Neuron (in vitro differentiated cells): ENCODE data around the gene RBMS3.

Experiments
- H2AFZ ChIP-seq: one replicate; pipeline ENCODE4 v1.6.1; 2013; ENCODE audit warnings: low read depth, mild to moderate bottlenecking, inconsistent platforms, low read length, moderate library complexity
- H3K27me3 ChIP-seq: one replicate; pipeline ENCODE4 v1.6.1; 2013; ENCODE audit warnings: low read length; ENCODE audit not compliant: insufficient read depth
- H3K36me3 ChIP-seq: one replicate; pipeline ENCODE4 v1.6.1; 2013; ENCODE audit warnings: low read length; ENCODE audit not compliant: insufficient read depth
- H3K4me1 ChIP-seq: one replicate; pipeline ENCODE4 v1.6.1; 2013; ENCODE audit warnings: low read length; ENCODE audit not compliant: insufficient read depth
- H3K4me3 ChIP-seq: 2 replicates; pipeline ENCODE4 v1.5.1; 2013; ENCODE audit warnings: mild to moderate bottlenecking, low read length, moderate library complexity
- H3K9me3 ChIP-seq: one replicate; pipeline ENCODE4 v1.6.1; 2013; ENCODE audit warnings: low read length

RBMS3 gene

DNA sequence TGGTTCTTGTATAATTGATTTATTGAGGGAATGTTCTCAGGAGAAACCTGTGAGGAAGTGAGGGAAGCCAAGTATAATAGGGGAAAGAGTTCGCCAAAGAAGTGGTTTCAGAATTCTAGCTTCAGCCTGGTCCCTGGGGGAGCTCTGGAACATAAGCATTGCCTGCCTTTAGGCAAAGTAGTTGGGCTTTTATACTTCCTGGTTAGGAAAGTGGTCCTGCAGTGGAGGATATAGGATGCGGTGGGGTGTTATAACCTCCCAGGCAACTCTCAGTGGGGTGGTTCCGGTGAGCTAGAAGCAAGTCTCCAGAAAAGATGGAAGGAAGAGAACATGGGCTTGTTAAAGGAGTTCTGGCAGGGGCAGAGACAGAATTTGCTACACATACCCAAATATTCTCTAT is 22.7 kb upstream of the RBMS3 start:
- H3K4me1 ChIP-seq, result no peaks in the 10 kb centered on the region
- H3K36me3 ChIP-seq, result no peaks in the 10 kb centered on the region
- no peak overlapping the region for H3K4me3 ChIP-seq
- H3K9me3 ChIP-seq, result no peaks in the 10 kb centered on the region
- no peak overlapping the region for H2AFZ ChIP-seq
- H3K27me3 ChIP-seq, result no peaks in the 10 kb centered on the region

DNA sequence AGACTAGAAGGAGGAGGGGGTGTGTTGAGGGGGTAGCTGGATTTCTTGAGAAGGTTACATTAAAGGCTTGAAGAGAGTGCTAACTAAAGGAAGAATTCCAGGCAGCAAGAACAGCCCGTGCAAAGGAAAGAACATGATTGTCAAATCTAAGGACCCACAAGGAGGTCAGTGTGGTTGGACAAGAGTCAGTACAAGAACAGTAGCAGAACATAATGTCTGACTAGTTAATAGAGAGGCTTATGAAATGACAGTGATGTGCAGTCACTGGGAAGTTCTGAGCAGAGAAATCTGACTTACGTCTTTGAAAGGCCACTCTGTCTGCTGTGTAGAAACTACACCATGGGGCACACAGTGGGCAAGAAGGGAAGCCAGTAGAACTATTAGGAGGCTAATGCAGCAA is 19.8 kb upstream of the RBMS3 start:
- Histone ChIP-seq H2AFZ (no peak overlapping the region), H3K27me3 (no peaks in the 10 kb centered on the region), H3K9me3 (no peaks in the 10 kb centered on the region), H3K36me3 (no peaks in the 10 kb centered on the region), H3K4me1 (peaks cover 3% of the 10 kb centered on the region), H3K4me3 (no peak overlapping the region)

DNA sequence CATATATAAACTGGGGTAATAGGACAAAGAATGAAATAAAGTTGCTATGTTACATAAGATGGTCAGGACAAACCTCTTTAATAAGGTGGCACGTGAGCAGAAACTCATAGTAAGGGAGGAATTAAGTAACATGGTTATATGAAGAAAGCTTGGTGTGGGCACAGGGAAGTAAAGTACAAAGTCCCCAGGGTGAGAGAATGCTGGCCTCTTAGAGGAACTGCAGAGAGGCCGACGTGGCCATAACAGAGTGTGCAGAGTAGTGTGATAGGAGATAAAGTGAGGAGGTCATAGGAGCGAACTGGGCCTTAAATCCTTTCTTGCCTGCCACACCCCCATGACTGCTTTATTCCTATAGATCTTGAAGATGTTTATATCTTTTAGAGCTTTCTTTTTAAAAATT is 17.4 kb upstream of the RBMS3 start:
- no peaks in the 10 kb centered on the region for H3K9me3 ChIP-seq
- no peaks in the 10 kb centered on the region for H3K36me3 ChIP-seq
- no peak overlapping the region for H3K4me3 ChIP-seq
- H2AFZ ChIP-seq, result no peak overlapping the region
- H3K27me3 ChIP-seq, result no peaks in the 10 kb centered on the region
- peaks cover 3% of the 10 kb centered on the region for H3K4me1 ChIP-seq

DNA sequence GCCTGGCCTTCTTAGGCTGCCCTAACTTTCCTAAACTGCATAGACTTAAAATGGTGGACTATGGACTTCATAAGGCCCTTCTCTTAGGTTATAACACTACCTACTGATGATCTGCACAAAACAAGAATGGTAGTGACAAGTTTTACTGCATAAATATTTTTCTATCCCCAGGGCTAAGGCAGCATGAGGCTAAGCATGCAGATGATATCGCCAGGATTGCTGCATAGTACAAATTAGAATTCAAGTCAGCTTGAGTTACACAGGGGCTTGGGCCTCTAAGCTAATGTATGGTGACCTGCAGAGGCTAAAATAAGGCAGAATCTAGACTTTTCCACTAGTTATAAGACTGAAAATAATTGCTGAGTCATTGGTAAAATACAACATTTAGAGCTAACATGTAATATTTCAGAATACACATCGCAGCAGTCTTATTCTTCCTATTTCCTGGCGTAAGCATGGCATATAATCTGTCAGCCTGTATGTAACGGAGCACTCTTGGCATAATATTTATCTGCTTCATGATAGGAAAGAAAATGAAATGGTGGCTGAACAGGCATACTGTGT is 15.3 kb upstream of the RBMS3 start:
- no peak overlapping the region for H3K4me3 ChIP-seq
- no peaks in the 10 kb centered on the region for H3K36me3 ChIP-seq
- no peaks in the 10 kb centered on the region for H3K9me3 ChIP-seq
- peaks cover 3% of the 10 kb centered on the region for H3K4me1 ChIP-seq
- H3K27me3 ChIP-seq, result no peaks in the 10 kb centered on the region
- H2AFZ ChIP-seq, result no peak overlapping the region

DNA sequence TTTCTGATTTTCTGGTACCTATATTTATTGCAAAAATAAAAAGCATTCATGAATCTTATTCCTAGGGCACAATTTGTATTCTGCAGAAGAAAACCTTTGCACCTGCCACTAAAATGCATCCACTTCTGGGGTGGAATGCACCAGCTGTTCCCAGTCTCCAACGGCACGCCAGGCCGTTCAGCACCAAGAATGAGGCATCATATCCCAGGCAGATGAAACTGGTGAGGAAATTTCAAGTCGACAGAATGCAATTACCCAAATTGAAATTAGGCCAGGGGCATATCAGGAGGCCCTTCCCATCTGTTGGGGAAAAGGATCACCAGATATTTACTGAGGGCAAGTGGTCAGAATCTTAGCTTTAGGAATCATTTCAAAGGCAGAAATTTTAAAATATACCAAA is 13.6 kb upstream of the RBMS3 start:
- no peak overlapping the region for H2AFZ ChIP-seq
- no peaks in the 10 kb centered on the region for H3K9me3 ChIP-seq
- no peaks in the 10 kb centered on the region for H3K36me3 ChIP-seq
- peaks cover 3% of the 10 kb centered on the region for H3K4me1 ChIP-seq
- H3K4me3 ChIP-seq, result no peak overlapping the region
- H3K27me3 ChIP-seq, result no peaks in the 10 kb centered on the region

DNA sequence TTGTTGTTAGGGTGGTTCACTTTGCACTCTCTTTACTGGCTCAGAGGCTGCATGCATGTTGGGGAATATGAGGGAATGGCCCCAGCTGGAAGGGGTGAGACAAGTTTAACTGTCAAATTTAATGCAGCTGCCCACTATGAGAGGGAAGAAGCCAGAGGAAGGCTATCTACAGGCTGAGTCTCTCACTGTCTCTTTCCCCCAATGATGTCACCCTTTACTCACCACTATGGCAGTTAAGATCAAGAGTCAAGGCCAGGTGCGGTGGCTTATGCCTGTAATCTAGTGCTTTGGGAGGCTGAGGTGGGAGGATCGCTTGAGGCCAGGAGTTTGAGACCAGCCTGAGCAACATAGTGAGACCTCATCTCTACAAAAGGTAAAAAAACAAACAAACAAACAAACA is 12.2 kb upstream of the RBMS3 start:
- Histone ChIP-seq H3K27me3 (no peaks in the 10 kb centered on the region), H3K4me1 (peaks cover 3% of the 10 kb centered on the region), H3K36me3 (no peaks in the 10 kb centered on the region), H3K9me3 (no peaks in the 10 kb centered on the region), H3K4me3 (no peak overlapping the region), H2AFZ (no peak overlapping the region)

DNA sequence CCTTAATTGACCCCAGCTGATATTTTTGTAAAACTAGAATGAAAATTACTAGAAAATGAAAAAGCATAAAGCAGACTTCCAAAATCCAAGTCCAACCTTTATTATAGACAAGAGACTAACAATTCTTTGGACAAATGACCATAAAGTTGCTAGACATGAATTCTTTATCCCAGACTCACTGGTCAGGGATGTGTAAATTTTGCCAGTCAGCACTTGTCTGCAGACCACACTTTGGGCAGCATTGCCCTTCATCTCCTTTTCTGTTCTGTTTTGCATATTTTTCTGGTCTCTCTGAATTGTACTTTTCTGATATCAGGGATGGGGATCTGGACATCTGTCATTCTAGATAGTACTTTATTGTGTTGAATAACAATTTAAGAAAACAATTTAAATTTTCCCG is 10.1 kb upstream of the RBMS3 start:
- H2AFZ ChIP-seq, result no peak overlapping the region
- no peaks in the 10 kb centered on the region for H3K9me3 ChIP-seq
- no peaks in the 10 kb centered on the region for H3K27me3 ChIP-seq
- no peaks in the 10 kb centered on the region for H3K36me3 ChIP-seq
- H3K4me3 ChIP-seq, result no peak overlapping the region
- no peaks in the 10 kb centered on the region for H3K4me1 ChIP-seq

DNA sequence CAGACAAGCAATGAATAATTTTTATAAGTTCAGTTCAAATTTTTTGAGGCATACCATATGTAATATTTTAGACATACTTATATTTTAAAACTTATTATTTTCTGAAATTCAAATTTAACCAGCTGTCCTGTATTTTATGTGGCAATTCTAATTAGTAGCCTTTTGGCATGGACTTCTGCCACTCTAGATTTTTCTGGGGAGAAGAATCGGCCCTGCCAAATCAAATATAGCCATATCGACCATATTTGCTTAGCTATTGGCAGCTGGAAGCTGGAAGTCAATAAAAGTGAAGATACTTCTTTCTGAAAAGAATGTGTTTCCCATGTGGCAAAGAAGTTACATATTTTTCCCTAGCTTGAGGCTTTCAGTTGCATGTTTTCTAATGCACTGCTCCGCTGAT is 9.4 kb upstream of the RBMS3 start:
- Histone ChIP-seq H2AFZ (no peak overlapping the region), H3K4me3 (no peak overlapping the region)

DNA sequence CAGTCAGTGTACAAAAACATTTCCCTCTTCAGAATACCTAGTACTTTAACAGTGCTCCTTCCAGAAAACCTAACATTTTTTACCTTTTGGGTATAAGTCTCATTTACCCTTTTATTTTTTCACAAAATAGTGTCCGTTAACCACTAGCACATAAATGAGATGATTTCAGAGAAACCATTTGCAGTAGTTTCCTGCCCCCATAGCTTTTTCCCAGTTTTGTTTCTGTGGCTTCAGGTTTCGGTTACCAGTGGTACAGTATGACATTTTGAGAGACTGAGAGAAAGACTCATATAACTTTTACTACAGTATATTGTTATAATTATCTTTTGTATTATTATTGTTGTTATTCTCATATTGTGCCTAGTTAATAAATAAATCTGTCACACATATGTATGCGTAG is 6.2 kb upstream of the RBMS3 start:
- Histone ChIP-seq H3K4me3 (no peak overlapping the region), H3K9me3 (no peaks in the 10 kb centered on the region), H2AFZ (no peak overlapping the region), H3K27me3 (no peaks in the 10 kb centered on the region), H3K4me1 (no peaks in the 10 kb centered on the region), H3K36me3 (no peaks in the 10 kb centered on the region)

More for the DNA sequence above, 9.4 kb upstream of the RBMS3 start:
- no peaks in the 10 kb centered on the region for H3K36me3 ChIP-seq
- H3K27me3 ChIP-seq, result no peaks in the 10 kb centered on the region
- H3K4me1 ChIP-seq, result no peaks in the 10 kb centered on the region
- H3K9me3 ChIP-seq, result no peaks in the 10 kb centered on the region

DNA sequence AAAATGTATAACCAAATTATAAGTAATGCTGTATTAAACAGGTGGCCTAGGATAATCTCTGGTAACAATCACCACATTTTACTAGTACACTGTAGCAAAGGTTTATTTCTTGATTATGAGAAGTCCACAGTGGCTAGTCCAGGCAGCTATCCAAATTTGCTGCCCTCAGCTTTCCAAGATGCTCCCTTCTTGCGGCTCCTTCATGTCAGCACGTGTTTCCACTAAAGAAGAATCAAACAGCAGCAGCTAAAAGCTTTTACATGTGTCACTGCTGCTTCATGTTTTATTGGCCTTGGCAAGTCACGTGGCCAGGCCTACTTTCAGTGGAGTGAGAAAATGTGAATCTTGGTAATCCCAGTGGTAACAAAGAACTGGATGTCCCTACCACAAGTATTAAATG is 5.6 kb upstream of the RBMS3 start:
- no peaks in the 10 kb centered on the region for H3K4me1 ChIP-seq
- no peaks in the 10 kb centered on the region for H3K9me3 ChIP-seq
- H3K36me3 ChIP-seq, result no peaks in the 10 kb centered on the region
- H3K4me3 ChIP-seq, result no peak overlapping the region
- H3K27me3 ChIP-seq, result no peaks in the 10 kb centered on the region
- no peak overlapping the region for H2AFZ ChIP-seq

DNA sequence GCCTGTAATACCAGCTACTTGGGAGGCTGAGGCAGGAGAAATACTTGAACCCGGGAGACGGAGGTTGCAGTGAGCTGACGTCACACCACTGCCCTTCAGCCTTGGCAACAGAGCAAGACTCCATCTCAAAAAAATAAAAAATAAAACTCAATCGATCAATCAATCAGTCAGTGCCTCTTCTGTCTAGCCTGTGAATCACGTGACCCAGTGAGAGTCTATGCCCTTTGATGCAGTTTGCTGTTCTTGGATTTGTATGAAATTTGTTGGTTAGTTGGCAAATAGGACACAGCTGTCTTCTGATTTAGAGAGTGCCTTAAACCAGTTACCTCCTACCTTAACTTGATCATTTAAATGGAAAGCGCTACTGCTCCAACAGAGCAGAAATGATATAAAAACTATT is 3.6 kb upstream of the RBMS3 start:
- Histone ChIP-seq H2AFZ (no peak overlapping the region), H3K9me3 (no peaks in the 10 kb centered on the region), H3K36me3 (no peaks in the 10 kb centered on the region), H3K4me3 (no peak overlapping the region), H3K4me1 (peaks cover 12% of the 10 kb centered on the region), H3K27me3 (no peaks in the 10 kb centered on the region)

DNA sequence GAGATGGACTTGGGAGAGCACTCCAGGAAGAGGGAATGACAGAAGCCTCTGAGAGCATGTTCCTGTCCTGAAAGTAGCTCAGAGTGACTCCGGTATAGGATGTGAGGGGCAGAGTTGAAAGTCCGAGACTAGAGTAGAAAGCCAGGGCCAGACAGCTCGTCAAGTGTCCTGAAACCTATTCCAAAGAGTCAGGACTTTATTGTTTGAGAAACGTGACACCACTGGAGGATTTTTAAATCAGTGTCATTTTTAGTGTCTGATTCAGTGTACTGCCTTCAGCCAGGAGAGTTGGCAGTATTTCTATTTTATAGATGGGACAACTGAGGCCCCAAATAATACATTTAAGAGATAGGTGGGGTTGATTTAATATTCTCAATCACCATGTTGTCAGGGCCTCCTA is 1.6 kb upstream of the RBMS3 start:
- H3K9me3 ChIP-seq, result no peaks in the 10 kb centered on the region
- H2AFZ ChIP-seq, result no peak overlapping the region
- H3K36me3 ChIP-seq, result no peaks in the 10 kb centered on the region
- peaks cover 26% of the 10 kb centered on the region for H3K4me1 ChIP-seq
- H3K4me3 ChIP-seq, result no peak overlapping the region
- no peaks in the 10 kb centered on the region for H3K27me3 ChIP-seq

DNA sequence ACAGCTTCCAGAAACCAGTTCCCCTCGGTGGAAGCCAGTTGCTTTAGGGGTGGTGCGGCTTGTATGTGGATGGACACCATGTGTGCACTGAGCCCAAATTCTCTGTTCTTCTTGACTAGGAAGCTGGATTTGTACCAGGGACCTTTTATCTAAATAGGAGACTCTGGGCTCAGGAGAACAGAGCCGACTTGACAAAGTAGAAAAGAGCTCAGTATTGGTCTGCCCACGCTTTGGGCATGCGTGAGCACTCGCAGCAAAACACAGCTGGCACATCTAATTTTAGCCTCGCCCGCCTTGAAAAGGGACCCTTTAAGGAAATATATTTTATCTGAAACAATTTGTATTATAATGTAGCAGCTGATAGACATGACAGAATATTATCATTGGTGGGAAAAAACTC is 1.1 kb upstream of the RBMS3 start:
- H3K4me3 ChIP-seq, result no peak overlapping the region

DNA sequence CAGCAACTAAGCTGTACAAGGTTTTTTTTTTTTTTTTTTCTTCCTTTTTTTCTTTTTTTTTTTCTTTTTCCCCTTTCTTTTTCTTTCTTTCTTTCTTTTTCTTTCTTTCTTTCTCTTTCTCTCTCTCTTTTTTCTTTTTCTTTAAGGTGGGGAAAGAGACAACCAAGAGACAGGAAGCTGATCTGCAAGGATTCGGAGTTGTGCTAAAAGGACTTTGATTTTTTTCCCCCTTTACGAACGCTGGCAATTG is 148 bp downstream of the RBMS3 start:
- H2AFZ ChIP-seq, result peak overlapping the region; percentile 94
- peak overlapping the region; percentile 58 for H3K4me3 ChIP-seq
- peaks cover 28% of the 10 kb centered on the region for H3K4me1 ChIP-seq
- H3K9me3 ChIP-seq, result no peaks in the 10 kb centered on the region
- no peaks in the 10 kb centered on the region for H3K27me3 ChIP-seq
- no peaks in the 10 kb centered on the region for H3K36me3 ChIP-seq

More for the DNA sequence above, 1.1 kb upstream of the RBMS3 start:
- Histone ChIP-seq H3K9me3 (no peaks in the 10 kb centered on the region), H3K4me1 (peaks cover 26% of the 10 kb centered on the region), H3K27me3 (no peaks in the 10 kb centered on the region), H3K36me3 (no peaks in the 10 kb centered on the region), H2AFZ (no peak overlapping the region)
